Breast epithelium (tissue), 4 donors: Measurements from ENCODE around the gene ATG2B. TPM values are rescaled to one million over a fixed set of nuclear protein-coding genes. Genes with fewer than 3 reads are reported as not detected.

Source experiments
- DNase-seq, 2 donors: peaks; one replicate each; pipeline ENCODE4 v3.0.0-alpha.2; 2019; ENCODE audit warnings: low spot score in 2 of 2
- H3K27ac ChIP-seq, 2 donors: fragments of 200-600 bp; sonication (generic) in 1 of 2; one replicate each; pipeline ENCODE4 v1.5.1; 2016 to 2019; ENCODE audit warnings: mild to moderate bottlenecking in 1 of 2
- H3K27me3 ChIP-seq, 2 donors: fragments of 200-600 bp; sonication (generic) in 1 of 2; one replicate each; pipeline versions ENCODE4 v1.5.1 to v1.6.0; 2017 to 2019; ENCODE audit warnings: control low read depth in 1 of 2, mild to moderate bottlenecking in 1 of 2
- H3K36me3 ChIP-seq: fragments of 200-600 bp; one replicate; pipeline ENCODE4 v1.5.1; 2019
- H3K4me1 ChIP-seq, 2 donors: fragments of 200-600 bp; sonication (generic); one replicate each; pipeline ENCODE4 v1.5.1; 2016 to 2019; ENCODE audit warnings: control low read depth in 1 of 2
- H3K4me3 ChIP-seq, 3 donors: fragments of 200-600 bp; sonication (generic); 1 replicate in 2 of 3; 2 replicates in 1 of 3; pipeline ENCODE4 v1.5.1; 2016 to 2019; ENCODE audit warnings: mild to moderate bottlenecking in 3 of 3, moderate library complexity in 2 of 3
- H3K9me3 ChIP-seq, 2 donors: fragments of 200-600 bp; sonication (generic) in 1 of 2; one replicate each; pipeline ENCODE4 v1.5.1; 2016 to 2019; ENCODE audit warnings: control low read depth in 1 of 2
- CTCF ChIP-seq, 3 donors: fragments of 450-650 bp; IDR thresholded peaks; one replicate each; pipeline ENCODE4 v1.5.1; 2016 to 2017; ENCODE audit warnings: antibody characterized with exemption in 3 of 3, mild to moderate bottlenecking in 3 of 3, moderate library complexity in 3 of 3
- POLR2A ChIP-seq: fragments of 450-650 bp; IDR thresholded peaks from one replicate; pipeline ENCODE4 v1.6.1; 2016; ENCODE audit warnings: antibody characterized with exemption, mild to moderate bottlenecking, moderate library complexity
- POLR2AphosphoS5 ChIP-seq, 3 donors: sonication (generic); formaldehyde crosslinking; IDR thresholded peaks; one replicate each; pipeline ENCODE4 v1.6.1; 2017; ENCODE audit warnings: antibody characterized with exemption in 3 of 3
- intact Hi-C: fragments of 100-400 bp; cut with DNase I; formaldehyde crosslinking; loops from one replicate; pipeline ENCODE4 v1.15.1; 2023; ENCODE audit warnings: low total_unique reads
- total RNA-seq, 3 donors: library from RNA; depleted of rRNA; stranded (reverse); fragments of >200 nt; gene quantifications; one replicate each; pipeline ENCODE4 v1.1.0, GENCODE V29; 2016

ATG2B gene
- total RNA-seq, 3 donors from 2014 or later: 23.7 to 51.4 (median 42.0) TPM

DNA sequence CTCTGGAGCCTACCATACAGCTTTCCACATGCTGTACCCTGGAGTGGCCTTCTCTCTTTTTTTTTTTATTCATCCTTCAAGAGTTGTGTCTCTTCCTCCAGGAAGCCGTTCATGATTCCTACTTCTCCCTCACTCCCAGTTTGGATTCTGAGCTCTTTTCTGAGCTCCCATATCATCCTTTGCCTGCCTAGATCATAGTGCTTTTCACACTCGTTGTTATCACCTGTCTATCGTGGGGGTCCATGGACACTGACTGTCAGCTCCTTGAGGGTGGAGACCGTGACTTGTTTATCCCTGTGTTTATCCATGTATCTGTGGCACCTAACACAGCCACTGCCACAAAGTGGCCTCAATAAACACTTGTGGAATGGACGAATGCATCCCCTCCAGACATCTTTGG is 35.8 kb upstream of the ATG2B start:
- intact Hi-C loops: no loop called here
- no peaks in the 10 kb centered on the region for H3K9me3 ChIP-seq
- H3K27ac ChIP-seq: no peak overlapping the region
- H3K4me1 ChIP-seq: no peaks in the 10 kb centered on the region
- no peak overlapping the region for H3K4me3 ChIP-seq
- TF ChIP-seq POLR2AphosphoS5 (IDR thresholded peaks at IDR 0.05) (no peak), CTCF (IDR thresholded peaks at IDR 0.05) (no peak), POLR2A (no peak)
- DNase-seq: no peak
- H3K27me3 ChIP-seq: no peaks in the 10 kb centered on the region
- no peaks in the 10 kb centered on the region for H3K36me3 ChIP-seq

DNA sequence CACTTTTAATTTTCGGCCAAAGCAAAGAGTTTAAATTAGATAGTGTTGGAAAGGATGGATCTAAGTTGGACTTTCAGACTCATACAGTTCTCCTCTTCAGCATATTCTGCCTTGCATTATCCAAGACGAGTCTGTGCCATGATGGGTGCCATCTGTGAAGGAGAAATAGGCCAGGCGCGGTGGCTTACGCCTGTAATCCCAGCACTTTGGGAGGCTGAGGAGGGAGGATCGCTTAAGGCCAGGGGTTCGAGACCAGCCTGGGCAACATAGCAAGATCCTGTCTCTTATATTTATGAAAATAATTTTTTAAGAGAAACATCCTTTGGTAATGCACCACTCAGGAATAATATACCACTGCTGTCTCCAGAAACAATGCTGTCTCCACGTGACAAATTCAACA is 35.3 kb upstream of the ATG2B start:
- Histone ChIP-seq H3K9me3 (no peaks in the 10 kb centered on the region), H3K27ac (no peak overlapping the region), H3K4me1 (no peaks in the 10 kb centered on the region), H3K27me3 (no peaks in the 10 kb centered on the region), H3K4me3 (no peak overlapping the region), H3K36me3 (no peaks in the 10 kb centered on the region)
- intact Hi-C loops: no loop called here
- DNase-seq: no peak
- TF ChIP-seq POLR2AphosphoS5 (IDR thresholded peaks at IDR 0.05) (no peak), POLR2A (no peak), CTCF (IDR thresholded peaks at IDR 0.05) (no peak)

DNA sequence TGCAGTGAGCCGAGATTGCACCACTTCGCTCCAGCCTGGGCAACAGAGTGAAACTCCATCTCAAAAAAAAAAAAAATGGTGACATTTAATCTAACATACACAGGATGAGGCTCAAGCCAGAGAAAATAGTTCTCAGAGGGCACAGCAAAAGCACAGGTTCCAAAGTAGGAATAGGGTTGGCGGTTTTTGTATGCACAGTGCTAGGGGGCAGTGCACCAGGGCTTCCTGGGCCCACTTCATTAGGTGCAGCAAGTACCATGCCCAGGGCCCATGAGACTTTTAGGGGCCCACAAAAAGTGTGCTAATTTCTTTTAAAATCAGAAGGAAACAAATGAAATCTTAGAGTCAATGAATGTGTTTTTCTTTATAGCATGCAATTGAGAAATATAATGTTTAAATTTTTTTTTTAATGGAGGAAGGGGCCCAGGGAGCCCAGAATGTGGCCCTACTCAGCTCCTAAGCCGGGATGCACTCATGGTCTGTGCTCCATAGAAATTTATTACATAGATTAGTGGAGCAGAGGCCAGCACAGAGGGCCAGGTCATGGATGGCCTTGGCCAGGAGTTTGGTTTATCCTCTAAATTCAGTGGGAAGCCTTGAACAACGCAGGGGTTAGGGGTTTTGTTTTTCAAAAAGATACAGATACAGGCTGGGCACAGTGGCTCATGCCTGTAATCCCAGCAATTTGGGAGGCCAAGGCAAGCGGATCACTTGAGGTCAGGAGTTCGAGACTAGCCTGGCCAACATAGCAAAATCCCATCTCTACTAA is 31.1 kb upstream of the ATG2B start:
- intact Hi-C loops: no loop called here
- H3K9me3 ChIP-seq: no peaks in the 10 kb centered on the region
- no peak overlapping the region for H3K27ac ChIP-seq
- TF ChIP-seq POLR2AphosphoS5 (IDR thresholded peaks at IDR 0.05) (no peak), CTCF (IDR thresholded peaks at IDR 0.05) (no peak), POLR2A (no peak)
- H3K4me1 ChIP-seq: no peaks in the 10 kb centered on the region
- no peaks in the 10 kb centered on the region for H3K36me3 ChIP-seq
- no peak overlapping the region for H3K4me3 ChIP-seq
- no peak for DNase-seq
- H3K27me3 ChIP-seq: no peaks in the 10 kb centered on the region

- intact Hi-C loops: no loop called here
Measured at GRCh38 chr14:96393071-96393691, 30.0 kb upstream of the ATG2B start.

More at GRCh38 chr14:96393071-96393691, 30.0 kb upstream of the ATG2B start:
- H3K4me1 ChIP-seq: no peaks in the 10 kb centered on the region
- no peak overlapping the region for H3K4me3 ChIP-seq
- no peaks in the 10 kb centered on the region for H3K36me3 ChIP-seq
- no peak overlapping the region for H3K27ac ChIP-seq
- no peak for DNase-seq
- no peaks in the 10 kb centered on the region for H3K27me3 ChIP-seq
- no peak for TF ChIP-seq POLR2AphosphoS5 (IDR thresholded peaks at IDR 0.05)
- no peak for TF ChIP-seq CTCF (IDR thresholded peaks at IDR 0.05)
- TF ChIP-seq POLR2A: no peak
- no peaks in the 10 kb centered on the region for H3K9me3 ChIP-seq
